PC-3 (cell line): Measurements from ENCODE around the gene ACOXL. TPM values are rescaled to one million over a fixed set of nuclear protein-coding genes. Genes with fewer than 3 reads are reported as not detected.
A peak's percentile ranks its signal among the peaks of the same experiment; 100 is the strongest.
"Not testable (repeated sequence)": the region's sequence is repeated elsewhere in the genome, so short reads cannot be mapped to it uniquely, and the experiment has no call there.

ENCODE experiments used
- ATAC-seq: fragments of 200-7000 bp; cut with Tn5 transposase; 2 replicates; pipeline ENCODE4 v1.9.1; 2020; ENCODE audit warnings: mild to moderate bottlenecking, moderate library complexity
- BruUV-seq: library from RNA; stranded (reverse); fragments of 400-500 nt; replicated peaks from 2 replicates; lab custom pipeline; 2021; lab: Mats Ljungman, UMichigan
- CTCF ChIA-PET: fragments of 300-600 bp; sonication (Branson Sonifier 250); formaldehyde crosslinking; loops from one replicate; lab custom pipeline; 2022; ENCODE audit warnings: antibody characterized with exemption; lab: Charles Lee
- POLR2A ChIA-PET: fragments of 300-600 bp; sonication (Branson Sonifier 250); formaldehyde crosslinking; loops from one replicate; lab custom pipeline; 2022; ENCODE audit warnings: antibody characterized with exemption; ENCODE audit not compliant: unreplicated experiment; lab: Charles Lee
- DNase-seq: peaks from one replicate; pipeline ENCODE4 v3.0.0-alpha.2; 2015
- H2AFZ ChIP-seq: fragments of 300-600 bp; sonication (generic); 2 replicates; pipeline ENCODE4 v1.6.0; 2016; ENCODE audit warnings: antibody characterized with exemption, low read length
- H3F3A ChIP-seq: fragments of 300-600 bp; sonication (generic); one replicate; pipeline ENCODE4 v1.6.0; 2017; ENCODE audit warnings: antibody characterized with exemption, low read length, control low read depth, mild to moderate bottlenecking; ENCODE audit not compliant: unreplicated experiment
- H3K27ac ChIP-seq: fragments of 300-600 bp; sonication (generic); 2 replicates; pipeline ENCODE4 v1.5.1; 2016; ENCODE audit warnings: mild to moderate bottlenecking, low read length
- H3K27me3 ChIP-seq: fragments of 300-600 bp; sonication (generic); 2 replicates; pipeline ENCODE4 v1.6.1; 2016; ENCODE audit warnings: low read length, mixed read lengths
- H3K36me3 ChIP-seq: fragments of 300-600 bp; sonication (generic); 2 replicates; pipeline ENCODE4 v1.6.1; 2016; ENCODE audit warnings: low read depth, mixed run types, low read length, mixed read lengths
- H3K4me1 ChIP-seq: fragments of 300-600 bp; sonication (generic); 2 replicates; pipeline ENCODE4 v1.5.1; 2016; ENCODE audit warnings: low read length; ENCODE audit not compliant: insufficient read depth
- H3K4me2 ChIP-seq: fragments of 300-600 bp; sonication (generic); 2 replicates; pipeline ENCODE4 v1.6.0; 2016; ENCODE audit warnings: low read length
- H3K4me3 ChIP-seq: fragments of 300-600 bp; sonication (generic); 2 replicates; pipeline ENCODE4 v1.5.1; 2016; ENCODE audit warnings: mild to moderate bottlenecking, low read length, mixed read lengths
- H3K79me2 ChIP-seq: fragments of 300-600 bp; sonication (generic); 2 replicates; pipeline ENCODE4 v1.6.1; 2017; ENCODE audit warnings: low read length, mixed read lengths
- H3K9ac ChIP-seq: fragments of 300-600 bp; sonication (generic); 2 replicates; pipeline ENCODE4 v1.6.0; 2016; ENCODE audit warnings: mild to moderate bottlenecking, low read length
- H3K9me2 ChIP-seq: fragments of 300-600 bp; sonication (generic); replicated peaks from 2 replicates; pipeline ENCODE4 v1.6.1; 2016; ENCODE audit warnings: mixed run types, low read length, mixed read lengths
- H3K9me3 ChIP-seq: fragments of 300-600 bp; sonication (generic); 2 replicates; pipeline ENCODE4 v1.6.1; 2016; ENCODE audit warnings: low read length, mixed read lengths
- H4K20me1 ChIP-seq: fragments of 300-600 bp; sonication (generic); 2 replicates; pipeline ENCODE4 v1.6.1; 2016; ENCODE audit warnings: low read length, mixed read lengths
- EZH2 ChIP-seq: fragments of 300-600 bp; sonication (generic); IDR thresholded peaks from one replicate; pipeline ENCODE4 v1.6.1; 2017; ENCODE audit warnings: antibody characterized with exemption, mild to moderate bottlenecking, low read length; ENCODE audit not compliant: unreplicated experiment
- EZH2phosphoT487 ChIP-seq: fragments of 300-600 bp; sonication (generic); IDR thresholded peaks from 2 replicates; pipeline ENCODE4 v1.6.1; 2018; ENCODE audit warnings: mild to moderate bottlenecking, antibody characterized with exemption, low read length, borderline replicate concordance
- intact Hi-C: fragments of 100-400 bp; cut with micrococcal nuclease; formaldehyde crosslinking; loops from 2 replicates; pipeline ENCODE4 v1.9.0; 2023
- total RNA-seq: library from RNA; depleted of rRNA; stranded (reverse); fragments of >200 nt; gene quantifications from 2 replicates; pipeline ENCODE4 v1.2.3, GENCODE V29; 2014
- TF ChIP-seq, protein P1 (sequence below): fragments of 300-600 bp; sonication (generic); conservative IDR thresholded peaks from 2 replicates; pipeline ENCODE4 v1.5.1; 2017; ENCODE audit warnings: antibody characterized with exemption, low read depth, mild to moderate bottlenecking, low read length

The ACOXL gene
- total RNA-seq, 1 experiment from 2014 or later: 16.3 TPM

GRCh38 chr2:110854355-110855081 lies 122.1 kb downstream of the ACOXL start:
- Histone ChIP-seq H3K27me3 (no peaks in the 10 kb centered on the region), H3F3A (no peaks in the 10 kb centered on the region), H2AFZ (no peak overlapping the region), H3K9me3 (no peaks in the 10 kb centered on the region), H3K79me2 (no peaks in the 10 kb centered on the region), H3K36me3 (no peaks in the 10 kb centered on the region), H3K4me2 (no peak overlapping the region), H3K4me3 (no peak overlapping the region), H3K4me1 (no peaks in the 10 kb centered on the region), H3K27ac (no peak overlapping the region), H3K9ac (no peak overlapping the region), H3K9me2 (no peaks in the 10 kb centered on the region), H4K20me1 (no peaks in the 10 kb centered on the region)
- intact Hi-C loops: no loop called here
- ATAC-seq (peak; percentile 40; the same call in 1 of the 2 replicates), DNase-seq (peak; percentile 7)
- CTCF ChIA-PET: interaction anchor here (0.7 kb wide), 1 partner anchor 185 kb away, joined by 6 read pairs; no protein-coding TSS in a partner anchor
- POLR2A ChIA-PET: no interaction called here
- TF ChIP-seq, protein P1, sequence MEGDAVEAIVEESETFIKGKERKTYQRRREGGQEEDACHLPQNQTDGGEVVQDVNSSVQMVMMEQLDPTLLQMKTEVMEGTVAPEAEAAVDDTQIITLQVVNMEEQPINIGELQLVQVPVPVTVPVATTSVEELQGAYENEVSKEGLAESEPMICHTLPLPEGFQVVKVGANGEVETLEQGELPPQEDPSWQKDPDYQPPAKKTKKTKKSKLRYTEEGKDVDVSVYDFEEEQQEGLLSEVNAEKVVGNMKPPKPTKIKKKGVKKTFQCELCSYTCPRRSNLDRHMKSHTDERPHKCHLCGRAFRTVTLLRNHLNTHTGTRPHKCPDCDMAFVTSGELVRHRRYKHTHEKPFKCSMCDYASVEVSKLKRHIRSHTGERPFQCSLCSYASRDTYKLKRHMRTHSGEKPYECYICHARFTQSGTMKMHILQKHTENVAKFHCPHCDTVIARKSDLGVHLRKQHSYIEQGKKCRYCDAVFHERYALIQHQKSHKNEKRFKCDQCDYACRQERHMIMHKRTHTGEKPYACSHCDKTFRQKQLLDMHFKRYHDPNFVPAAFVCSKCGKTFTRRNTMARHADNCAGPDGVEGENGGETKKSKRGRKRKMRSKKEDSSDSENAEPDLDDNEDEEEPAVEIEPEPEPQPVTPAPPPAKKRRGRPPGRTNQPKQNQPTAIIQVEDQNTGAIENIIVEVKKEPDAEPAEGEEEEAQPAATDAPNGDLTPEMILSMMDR: peak; percentile 43; the same call in 1 of the 2 replicates
- no peak for TF ChIP-seq EZH2phosphoT487
- BruUV-seq: no TSS peak

- H3K9me2 ChIP-seq, intact Hi-C loops, DNase-seq, H2AFZ ChIP-seq, H3K27me3 ChIP-seq, ATAC-seq, H4K20me1 ChIP-seq, H3K79me2 ChIP-seq, H3K4me1 ChIP-seq, H3K4me3 ChIP-seq, H3K4me2 ChIP-seq, H3F3A ChIP-seq, H3K9me3 ChIP-seq, POLR2A ChIA-PET, BruUV-seq, H3K27ac ChIP-seq, H3K36me3 ChIP-seq, H3K9ac ChIP-seq, CTCF ChIA-PET: not testable (repeated sequence)
These were observed 123.5 kb downstream of the ACOXL start for GRCh38 chr2:110855841-110856240.

GRCh38 chr2:110858135-110858725 lies 125.9 kb downstream of the ACOXL start:
- Histone ChIP-seq H3K27ac (no peak overlapping the region), H3K79me2 (no peaks in the 10 kb centered on the region), H4K20me1 (no peaks in the 10 kb centered on the region), H3K4me1 (no peaks in the 10 kb centered on the region), H3K4me2 (no peak overlapping the region), H3K9me3 (no peaks in the 10 kb centered on the region), H2AFZ (no peak overlapping the region), H3K36me3 (no peaks in the 10 kb centered on the region), H3F3A (no peaks in the 10 kb centered on the region), H3K9ac (no peak overlapping the region), H3K4me3 (no peak overlapping the region), H3K9me2 (no peaks in the 10 kb centered on the region), H3K27me3 (no peaks in the 10 kb centered on the region)
- ATAC-seq (no peak), DNase-seq (no peak)
- TF ChIP-seq, protein P1: no peak
- TF ChIP-seq EZH2 (no peak), EZH2phosphoT487 (no peak)
- intact Hi-C loops: no loop called here
- ChIA-PET CTCF (no interaction called here), POLR2A (no interaction called here)
- no TSS peak for BruUV-seq
